ENCODE measurements around the gene SHH.

DNA sequence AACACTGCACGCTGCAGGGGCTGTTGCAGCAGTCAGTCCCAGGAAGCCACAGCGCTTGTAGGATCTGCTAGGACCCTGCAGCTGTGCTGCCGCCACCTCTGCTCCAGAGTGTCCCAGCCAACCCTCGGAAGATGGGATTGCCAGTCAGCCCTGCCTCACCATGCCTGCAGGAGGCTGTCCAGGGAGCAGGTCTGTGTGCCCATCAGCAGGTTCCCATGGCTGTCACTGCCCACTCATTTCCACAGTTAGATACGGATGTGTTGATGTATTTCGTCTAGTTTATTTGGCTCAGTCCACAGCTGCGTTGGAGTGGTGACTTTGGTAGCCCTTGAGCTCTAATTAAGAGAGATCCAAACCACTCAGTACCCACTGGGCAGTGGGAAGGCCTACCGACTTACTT is 35.7 kb downstream of the SHH start:
- no peak for TF ChIP-seq POLR2A (IDR thresholded peaks at IDR 0.05; ENCODE audit: low read depth, low read length)
- no peak for TF ChIP-seq POLR2AphosphoS5 (IDR thresholded peaks at IDR 0.05; ENCODE audit: low read depth, low read length)
- no peak for TF ChIP-seq SPI1 (IDR thresholded peaks at IDR 0.05; ENCODE audit: low read depth, low read length)
- no peak for TF ChIP-seq PAX5 (IDR thresholded peaks at IDR 0.05; ENCODE audit: insufficient read depth, low read length, severe bottlenecking)
- no peak for TF ChIP-seq POU2F2 (IDR thresholded peaks at IDR 0.05; ENCODE audit: low read depth, low read length)
- no peak for TF ChIP-seq TAF1 (IDR thresholded peaks at IDR 0.05; ENCODE audit: low read depth, low read length)

Measured in GM12891 (cell line).